ENCODE results near the gene SAMD14.
A peak's percentile ranks its signal among the peaks of the same experiment; 100 is the strongest.

Gene SAMD14

DNA sequence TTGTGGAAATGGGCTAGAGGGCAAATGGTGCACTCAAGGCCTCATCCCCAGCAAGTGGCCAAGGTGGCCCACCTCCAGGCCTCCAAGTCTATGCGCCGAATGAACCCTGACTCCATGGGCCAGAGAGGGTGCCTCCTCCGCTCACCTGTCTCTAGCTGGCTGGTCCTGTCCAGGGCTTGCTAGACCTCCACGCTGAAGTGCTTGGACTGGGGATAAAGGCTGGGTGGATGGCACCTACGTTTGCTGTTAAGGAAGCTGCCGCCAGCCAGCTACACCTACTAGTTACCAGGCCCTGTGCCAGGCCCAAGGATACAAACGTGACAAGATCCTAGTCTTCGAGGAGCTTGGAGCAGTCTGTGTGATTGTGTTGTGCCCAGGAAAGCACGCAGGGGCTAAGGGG lies 35.1 kb upstream of the SAMD14 start:
- DNase-seq: no peak

DNA sequence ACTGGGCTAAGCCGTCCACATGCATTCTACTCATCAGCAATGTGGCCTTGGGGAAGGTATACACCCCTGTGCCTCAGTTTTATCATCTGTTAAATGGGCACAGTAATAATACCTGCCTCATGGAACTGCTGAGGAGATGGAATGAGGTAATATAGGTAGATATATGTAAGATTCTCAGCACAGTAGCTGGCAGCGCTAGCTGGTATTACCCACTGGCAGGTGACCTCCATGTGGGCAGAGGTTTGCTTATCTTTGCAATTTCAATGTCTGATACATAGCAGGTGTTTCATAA lies 34.7 kb upstream of the SAMD14 start:
- no peak for DNase-seq

DNA sequence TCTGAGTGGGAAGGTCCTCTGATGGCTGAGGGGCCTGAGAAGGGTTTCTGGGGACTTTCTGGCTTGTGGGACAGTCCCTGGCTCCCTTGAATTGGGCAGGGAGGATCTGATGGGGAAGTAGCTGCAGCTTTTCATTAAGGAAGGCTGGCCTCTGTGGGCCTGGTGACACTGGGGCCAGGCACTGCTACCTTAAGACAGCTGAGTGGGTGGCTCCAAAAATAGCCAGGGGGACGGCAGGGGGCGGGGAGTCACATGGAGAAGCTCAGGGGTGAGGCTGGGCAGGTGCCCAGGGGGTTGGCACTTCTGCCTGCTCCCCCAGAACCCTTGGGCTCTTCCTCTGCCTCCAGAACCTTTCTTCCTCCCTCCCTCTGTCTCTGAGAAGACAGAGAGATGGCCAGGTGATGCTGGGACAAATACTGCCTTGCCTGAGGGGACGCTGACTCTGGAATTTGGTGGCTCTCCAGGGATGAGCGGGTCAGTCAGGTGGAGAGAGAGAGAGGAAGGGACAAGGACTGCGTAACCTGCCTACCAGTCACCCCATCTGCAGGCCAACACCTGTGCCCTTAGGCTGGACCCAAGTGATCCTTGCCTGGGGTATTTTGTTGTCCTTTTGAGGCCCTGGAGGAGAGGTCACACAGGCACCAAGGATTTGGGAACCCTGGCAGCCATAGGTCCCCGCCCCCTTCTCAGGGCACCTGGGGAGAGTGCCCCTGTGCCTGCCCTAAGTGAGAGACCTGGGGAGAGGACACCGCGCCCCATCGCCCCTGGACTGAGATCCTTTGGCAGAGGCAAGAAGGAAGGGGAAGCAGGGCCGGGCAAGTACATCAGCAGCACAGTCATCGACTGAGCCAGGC lies 34.1 kb upstream of the SAMD14 start:
- no peak for DNase-seq

DNA sequence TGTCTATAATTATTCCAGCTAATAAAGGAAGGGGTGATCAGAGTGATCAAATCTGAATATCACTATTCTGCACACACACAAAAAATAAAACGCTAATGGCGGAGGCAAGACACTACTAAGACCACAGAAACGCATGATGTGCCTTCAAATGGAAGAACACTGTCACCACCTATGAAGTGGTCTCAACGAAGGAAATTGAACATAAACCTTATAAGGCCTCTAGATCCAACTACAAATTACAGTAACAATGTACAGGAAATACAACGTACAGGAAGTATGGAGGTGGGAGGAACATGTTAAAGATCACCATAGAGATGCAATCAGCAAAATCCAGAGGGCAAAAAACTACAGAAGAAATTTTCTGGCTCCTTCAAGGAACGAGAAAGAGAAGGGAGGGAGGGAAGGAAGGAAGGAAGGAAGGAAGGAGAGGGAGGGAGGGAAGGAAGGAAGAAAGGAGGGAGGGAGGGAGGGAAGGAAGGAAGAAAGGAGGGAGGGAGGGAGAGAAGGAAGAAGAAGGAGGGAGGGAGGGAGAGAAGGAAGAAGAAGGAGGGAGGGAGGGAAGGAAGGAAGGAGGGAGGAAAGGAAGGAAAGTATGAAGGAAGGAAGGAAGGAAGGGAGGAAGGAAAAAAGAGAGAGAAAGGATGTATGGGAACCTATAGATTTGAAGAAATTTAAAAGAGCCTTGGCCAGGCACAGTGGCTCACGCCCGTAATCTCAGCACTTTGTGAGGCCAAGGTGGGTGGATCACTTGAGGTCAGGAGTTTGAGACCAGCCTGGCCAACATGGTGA lies 32.7 kb upstream of the SAMD14 start:
- no peak for DNase-seq

DNA sequence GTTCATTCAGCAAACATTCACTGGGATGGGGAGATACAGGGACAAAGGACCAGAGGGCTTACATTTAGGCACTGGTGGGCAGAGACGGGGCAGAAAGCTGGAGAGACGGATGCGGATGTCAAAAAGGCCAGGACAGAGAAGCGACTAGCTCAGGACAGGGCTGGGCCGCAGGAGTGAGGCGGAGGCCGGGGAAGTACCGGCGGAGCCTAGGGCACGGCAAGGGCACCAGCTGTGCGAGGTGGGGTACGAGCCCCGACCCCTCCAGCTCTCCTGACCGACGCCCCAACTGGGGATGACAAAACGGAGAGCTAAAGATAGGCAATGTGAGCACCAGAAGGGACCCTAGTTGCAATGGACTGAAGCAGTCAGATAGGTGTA lies 31.9 kb upstream of the SAMD14 start:
- DNase-seq: no peak

DNA sequence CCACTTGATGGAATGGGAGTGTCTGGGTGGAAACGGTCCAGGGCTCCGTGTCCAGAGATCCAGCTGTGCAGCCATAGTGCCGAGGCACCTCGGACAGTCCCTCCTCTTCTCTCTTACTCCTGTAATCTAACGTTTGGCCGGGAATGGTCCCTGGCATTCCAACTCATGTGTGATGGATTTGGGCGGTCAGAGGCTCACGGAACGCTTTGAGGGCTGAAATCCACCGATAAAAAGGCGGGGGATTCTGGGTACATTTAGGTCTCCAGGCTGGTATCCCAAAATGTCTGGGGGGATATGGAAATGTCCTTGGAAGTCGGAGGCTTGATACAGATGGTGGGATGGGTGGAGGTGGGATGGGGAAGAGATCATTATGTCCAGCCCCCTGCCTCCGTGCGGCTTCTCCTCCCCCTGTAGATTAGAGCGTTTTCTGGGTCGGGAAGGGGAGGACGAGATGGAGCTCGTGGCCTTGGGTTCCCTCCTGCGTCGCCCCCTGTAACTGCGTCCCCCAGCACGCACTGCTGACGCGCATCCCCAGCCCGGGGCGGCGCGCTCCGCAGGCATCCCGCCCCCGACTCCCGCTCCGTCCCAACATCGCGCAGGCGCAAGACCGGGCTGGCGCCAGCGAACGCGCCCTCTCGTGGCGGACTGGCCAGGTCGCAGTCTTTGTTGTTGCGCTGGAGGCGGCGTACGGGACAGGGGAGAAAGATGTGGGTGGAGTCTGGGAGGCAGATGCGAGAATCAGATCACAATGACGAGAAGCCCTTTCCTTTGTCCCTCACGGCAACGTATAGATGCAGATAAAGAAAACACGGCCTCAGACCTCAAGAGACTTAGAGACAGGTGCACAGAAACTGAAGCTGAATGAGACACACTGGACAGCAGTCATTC lies 31.3 kb upstream of the SAMD14 start:
- peak; percentile 95 for DNase-seq

DNA sequence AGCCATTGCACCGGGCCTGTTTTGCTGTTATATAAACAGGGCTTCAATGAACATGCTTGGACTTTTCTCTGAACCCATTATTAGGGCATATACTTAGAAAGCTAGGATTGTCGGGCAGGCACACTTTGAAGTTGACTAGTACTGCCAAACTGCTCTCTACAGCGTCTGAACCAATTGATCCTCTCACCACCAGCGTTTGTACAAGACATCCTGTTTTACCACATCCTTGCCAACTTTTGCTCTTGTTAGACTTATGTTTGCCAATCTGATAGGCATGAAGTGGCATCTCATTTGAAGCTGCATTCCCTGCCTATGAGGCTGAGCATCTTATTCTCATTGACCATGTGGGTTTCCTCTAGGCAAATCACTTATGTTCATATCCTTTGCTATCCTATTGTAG lies 27.9 kb upstream of the SAMD14 start:
- no peak for DNase-seq

DNA sequence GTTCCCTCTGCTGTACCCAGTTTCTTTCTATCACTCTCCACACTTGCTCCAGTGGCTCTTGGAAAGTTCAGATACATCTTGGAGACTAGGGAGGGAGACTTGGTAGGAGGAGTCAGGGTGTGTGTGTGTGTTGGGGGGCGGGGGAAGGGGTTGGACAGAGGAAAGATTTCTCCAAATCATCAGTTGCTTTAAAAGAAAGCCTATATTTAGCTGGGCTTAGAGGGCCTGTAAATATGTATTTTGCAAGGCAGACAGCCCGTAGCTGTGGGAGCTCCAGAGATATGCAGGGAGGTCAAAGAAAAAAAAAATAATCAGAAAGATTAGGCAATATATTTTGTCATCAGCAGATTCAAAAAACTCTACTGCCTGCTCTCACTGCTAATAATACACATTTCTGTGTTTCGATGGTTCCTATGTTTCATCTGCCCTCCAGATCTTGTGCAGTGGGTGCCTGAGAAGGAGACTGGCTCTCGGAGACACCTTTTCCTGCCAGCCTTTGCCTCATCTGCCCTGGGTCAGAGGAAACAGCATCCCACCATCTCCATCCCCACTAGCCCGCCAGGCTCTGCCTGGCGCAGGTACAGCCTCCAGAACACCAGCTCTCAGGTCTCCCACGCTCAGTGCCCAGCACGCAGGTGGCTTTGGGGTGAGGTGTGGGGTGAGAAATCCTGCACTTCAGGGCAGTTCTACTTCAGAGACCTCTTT lies 25.3 kb upstream of the SAMD14 start:
- DNase-seq: no peak

DNA sequence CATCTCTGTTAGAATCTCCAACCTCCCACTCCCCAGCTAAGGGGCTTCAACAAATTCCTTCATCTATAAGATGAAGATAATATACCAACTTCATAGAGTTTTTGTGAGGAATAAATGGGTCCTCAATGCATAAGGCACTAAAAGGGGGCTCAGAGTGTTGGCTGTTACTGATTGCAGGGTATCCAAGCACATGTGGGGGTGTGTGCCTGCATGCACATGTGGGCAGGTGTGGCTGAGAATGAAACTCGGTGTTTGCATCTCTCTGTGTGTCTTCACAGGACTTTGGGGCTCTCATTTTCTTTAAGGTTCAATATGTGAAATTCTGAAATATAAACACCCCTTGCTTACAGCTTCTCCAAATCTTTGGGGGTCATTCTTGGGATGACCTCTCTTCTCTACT lies 24.6 kb upstream of the SAMD14 start:
- no peak for DNase-seq

DNA sequence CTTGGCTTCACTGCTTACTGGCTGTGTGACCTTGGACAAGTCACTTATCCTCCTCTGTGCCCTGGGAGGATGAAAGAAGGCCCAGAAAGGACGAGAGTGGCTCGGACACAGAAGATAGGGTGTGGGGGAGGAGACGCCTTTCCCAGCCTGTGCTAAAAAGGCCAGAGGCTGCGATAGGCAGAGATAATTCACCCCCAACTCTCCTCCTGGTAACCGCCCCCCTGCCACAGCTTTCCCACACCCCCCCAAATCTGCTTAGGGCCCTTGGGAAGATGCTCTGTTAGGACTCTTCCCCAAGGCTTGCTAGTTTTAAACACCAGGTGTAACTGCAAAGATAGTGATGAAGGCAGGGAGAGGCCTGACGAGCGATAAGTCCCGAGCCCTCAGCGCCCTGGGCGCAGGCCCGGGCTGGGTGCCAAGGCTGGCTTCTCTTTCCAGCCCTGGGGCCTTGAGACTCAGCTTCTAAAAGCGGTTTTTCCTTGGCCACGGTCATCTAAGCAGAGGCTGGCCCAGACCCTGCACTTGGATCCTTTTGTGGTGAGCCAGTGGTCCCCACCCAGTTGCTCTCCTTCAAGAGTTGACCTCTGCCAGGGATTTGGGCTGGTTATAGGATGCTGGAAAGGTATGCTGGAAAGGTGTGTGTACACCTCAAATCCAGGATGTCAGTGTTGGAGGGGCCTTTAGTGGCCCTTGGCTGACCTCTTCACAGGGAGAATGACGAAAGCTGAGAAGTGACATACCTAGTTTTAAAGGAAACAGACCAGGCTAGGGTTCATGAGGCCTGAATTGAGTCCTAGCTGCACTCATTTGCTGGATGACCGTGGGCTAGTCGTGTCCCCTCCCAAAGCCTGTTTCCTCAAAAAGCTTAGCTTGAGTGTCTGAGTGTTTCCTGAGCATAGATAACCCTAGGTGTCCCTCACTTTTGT lies 24.0 kb upstream of the SAMD14 start:
- DNase-seq: no peak

DNA sequence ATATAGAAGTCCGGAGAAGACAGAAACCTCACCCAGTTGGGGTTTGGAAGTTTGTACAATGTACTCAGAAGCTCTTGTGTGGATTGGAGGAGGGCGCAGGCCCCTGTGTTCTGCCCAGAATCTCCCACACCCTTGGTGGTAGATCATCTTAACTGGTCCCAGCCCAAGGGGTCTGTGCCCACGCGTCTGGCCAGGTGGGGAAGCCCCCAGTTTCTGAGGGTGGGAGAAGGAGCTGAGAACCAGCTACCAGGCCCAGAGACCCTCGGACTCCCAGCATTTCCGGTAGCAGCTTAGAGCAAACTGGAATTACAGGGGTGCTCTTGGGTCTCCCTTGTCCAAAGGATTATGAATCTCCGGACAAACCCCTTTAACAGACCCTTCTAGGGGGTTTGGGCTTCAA lies 22.8 kb upstream of the SAMD14 start:
- DNase-seq: no peak

DNA sequence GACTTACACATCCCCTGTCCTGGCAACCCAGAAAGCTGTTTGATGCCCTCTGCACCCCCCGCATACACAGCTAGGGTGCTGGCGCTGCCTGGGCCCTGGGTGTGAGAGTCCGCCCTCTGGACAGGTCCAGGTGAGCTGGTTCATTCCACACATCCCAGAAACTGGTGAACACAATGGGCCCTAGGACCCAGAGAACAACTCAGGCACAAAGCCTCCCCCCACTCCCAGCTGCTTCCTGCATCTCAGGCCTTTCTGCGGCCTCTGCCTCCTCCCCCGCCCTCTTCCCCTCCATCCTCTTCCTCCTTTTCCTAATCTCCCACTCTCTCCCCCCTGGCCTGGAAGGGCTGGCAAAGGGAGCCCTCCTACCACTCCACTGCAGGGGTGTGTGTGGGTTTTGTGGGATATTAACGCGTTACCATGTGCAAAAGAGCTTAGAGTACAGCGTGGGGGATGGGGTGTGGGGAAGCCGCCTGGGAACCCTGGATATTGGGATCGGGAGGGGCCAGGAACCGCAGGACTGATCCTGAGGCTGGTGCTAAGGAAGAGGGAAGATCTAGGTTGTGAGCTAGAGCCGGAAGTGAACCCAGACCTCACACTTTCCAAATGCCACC lies 22.1 kb upstream of the SAMD14 start:
- peak in 1 of 2 donors; percentile 44 for DNase-seq

DNA sequence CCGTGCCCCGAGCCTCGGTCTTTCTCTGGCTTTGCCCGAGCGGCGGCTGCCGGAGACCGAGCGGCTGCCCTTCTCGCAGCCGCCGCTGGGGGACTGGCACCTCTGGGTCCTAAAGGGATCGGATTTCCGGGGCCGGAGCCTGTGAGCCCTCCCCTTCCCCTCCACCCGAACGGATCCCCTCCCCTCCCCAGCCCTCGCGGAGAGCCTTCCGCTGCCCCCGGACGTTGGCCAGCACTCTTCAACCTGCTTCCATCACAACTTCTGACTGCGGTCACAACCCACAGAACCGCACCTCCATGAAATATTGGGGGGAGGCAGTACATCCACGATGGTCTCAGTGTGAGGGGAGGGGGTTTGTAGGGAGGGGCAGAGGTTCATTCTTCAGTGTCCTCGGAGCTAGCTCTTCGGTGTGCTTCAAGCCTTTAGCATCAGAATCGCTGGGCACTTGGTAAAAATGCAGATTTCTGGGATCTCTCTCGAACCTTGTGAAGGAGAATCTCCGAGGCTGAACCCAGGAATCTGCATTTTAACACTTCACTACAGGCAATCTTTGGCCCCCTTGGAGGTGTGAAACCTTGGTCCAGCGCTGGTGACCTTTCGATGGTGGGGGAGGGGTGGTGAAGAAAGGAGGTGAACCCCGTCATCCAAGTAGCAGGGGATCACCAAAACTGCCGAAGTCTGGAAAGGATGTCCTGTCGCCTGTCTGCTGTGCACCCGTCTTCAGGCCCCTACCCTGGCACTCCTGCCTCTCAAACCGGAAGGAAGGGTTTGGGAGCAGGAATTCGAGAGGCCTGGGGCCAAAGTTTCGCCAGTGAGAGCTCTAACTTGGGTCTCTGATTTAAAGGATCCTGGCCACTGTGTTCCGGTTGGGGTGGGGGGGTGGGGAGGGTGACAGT lies 21.3 kb upstream of the SAMD14 start:
- DNase-seq: peak; percentile 82

DNA sequence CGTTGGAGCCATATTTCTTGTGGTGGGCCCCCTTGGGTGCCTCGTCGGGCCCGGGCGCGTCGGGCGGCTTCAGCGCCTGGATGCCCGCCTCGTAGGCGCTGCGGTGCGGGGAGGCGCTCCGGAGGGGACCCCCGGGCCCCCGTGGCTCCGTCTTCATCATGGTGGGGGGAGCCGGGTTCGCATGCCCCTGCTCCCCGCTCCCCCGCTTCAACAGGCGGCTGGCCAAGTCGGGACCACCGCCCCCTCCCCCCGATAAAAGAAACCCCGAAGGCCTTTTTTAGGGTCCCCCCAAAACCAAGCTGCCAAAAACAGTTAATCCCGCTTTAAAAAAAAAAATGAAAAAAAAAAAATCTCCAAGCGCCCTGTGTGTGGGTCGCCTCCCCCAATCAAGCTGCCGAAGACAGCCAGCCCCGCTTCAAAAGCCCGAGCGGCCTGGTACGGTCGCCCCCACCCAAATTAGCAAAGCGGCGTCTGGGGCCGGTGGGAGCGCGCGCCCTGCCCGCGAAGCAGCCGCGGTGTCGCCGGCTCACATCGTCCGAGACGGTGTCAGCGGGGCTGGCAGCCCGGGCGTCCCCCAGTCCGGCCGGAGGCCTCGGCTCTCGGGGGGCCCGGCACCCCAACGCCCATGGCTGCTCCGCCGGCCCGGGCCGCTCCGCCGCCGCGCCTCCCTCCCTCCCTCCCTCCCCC lies 20.5 kb upstream of the SAMD14 start, which contains the start of gene PPP1R9B:
TSS of gene PPP1R9B (minus strand) at position 324 of the 687 bp plus-strand sequence. CDS start at position 160, 164 bp downstream.
- no peak for DNase-seq

DNA sequence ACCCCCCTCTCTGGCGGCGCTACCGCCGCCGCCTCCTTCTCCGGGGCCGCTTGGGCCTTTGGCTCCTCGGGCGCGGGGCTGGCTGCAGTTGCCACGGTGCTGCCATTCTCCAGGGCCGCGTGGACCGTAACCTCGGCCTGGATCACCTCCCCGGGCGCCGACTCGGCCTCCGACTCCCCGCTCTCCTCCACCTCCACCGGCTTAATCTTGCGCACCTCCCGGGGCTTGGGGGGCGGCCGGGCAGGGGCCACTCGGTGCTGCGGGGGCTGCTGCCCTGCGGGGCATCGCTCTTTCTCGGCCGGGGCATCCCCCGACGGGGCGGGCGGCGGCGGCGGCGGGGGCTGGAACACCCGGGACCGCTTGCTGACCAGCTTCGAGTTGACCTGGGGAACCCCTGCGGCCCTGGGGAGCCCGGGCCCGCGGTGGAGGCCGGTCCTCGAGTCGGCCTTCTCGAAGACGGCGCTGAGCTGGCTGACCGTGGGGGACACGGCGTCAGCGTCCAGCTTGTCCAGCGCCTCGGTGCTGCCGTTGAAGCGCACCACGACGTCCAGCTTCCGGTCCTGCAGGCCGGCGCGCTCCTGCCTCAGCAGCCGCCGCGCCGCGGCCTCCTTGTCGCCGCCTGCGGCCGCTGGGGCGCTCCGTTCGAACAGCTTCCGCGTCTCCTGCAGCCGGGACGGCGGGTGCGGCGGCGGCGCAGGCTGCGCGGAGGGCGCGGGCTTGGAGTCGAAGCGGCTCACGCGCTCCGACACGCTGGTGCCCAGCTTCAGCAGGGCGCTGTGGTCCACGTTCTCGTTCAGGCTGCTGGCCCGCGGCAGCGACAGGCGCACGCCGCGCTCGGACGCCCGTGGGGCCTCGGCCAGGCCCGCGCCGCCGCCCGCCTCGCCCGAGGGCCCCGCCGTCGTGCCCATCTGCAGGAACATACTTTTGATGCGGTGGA lies 19.7 kb upstream of the SAMD14 start:
- peak; percentile 46 to 56 for DNase-seq

DNA sequence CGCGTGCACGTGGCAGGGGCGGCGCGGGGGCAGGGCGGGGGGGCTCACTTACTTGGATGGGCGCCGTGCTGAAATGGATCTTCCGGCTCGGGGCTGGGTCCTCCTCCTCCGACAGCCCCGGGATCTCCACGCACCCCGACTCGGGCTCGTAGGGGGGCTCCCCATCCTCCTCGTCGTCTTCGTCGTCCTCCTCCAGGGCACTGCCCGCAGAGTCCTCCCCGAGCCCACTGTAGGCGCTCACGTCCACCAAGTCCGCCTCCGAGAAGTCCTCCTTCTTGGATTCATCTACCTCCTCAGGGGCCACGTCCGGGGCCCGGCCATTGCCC lies 19.1 kb upstream of the SAMD14 start:
- no peak for DNase-seq

DNA sequence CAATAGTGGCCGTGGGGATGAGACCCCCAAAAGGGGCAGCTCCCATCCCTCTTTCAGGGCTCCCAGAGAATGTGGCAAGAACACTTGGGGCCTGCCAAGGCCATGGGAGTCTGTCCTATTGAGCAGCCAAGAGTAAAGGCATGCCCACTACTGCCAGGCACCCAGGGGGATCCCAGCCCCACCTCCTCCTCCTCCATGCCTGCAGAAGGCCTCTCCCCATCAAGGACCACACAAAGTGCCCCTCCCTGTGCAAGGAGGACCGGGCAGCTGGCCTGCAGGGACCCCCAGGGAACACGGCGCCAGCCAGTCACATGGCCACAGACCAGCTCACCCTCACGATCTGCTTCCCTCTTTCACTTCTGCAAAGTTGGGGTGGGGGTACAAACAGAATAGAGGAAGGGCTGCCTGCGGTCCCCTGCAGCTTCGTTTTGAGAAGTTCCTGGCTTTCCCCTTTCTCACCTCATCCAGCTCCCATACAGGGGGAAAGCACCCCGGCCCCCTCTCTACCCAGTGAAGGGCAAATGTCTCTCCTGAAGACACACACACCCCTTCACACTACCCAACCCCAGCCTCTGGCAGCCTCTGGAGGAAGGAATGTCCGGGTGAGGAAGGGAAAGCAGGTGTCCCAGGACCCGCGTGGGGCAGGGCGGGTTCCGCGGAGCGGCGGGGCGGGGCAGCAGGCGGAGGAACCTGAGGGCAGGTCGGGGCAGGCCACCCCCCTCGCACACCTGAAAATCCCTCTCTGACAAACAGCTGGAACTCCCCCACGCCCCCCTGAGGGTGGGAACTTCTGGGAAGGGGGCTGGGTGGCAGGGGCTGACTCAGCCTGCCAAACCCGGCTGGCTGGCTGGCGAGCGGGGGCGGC lies 18.5 kb upstream of the SAMD14 start:
- DNase-seq: peak; percentile 89 to 93

Measured in activated CD4-positive, alpha-beta T cell treated with anti-CD3 and anti-CD28 coated beads for 4 hours (primary cell).